Lower leg skin (tissue), 4 donors: ENCODE measurements around the gene HCN2. TPM values are rescaled to one million over a fixed set of nuclear protein-coding genes. Genes with fewer than 3 reads are reported as not detected.

Experiments used
- DNase-seq, 2 donors: peaks; one replicate each; pipeline ENCODE4 v3.0.0-alpha.2; 2019; ENCODE audit warnings: low spot score in 2 of 2
- H3K4me3 ChIP-seq: fragments of 200-600 bp; sonication (generic); 2 replicates; pipeline ENCODE4 v1.5.1; 2017; ENCODE audit warnings: mild to moderate bottlenecking, low read depth; ENCODE audit not compliant: poor library complexity, severe bottlenecking
- POLR2A ChIP-seq, 2 donors: fragments of 450-650 bp; IDR thresholded peaks; one replicate each; pipeline ENCODE4 v1.6.1; 2016 to 2017; ENCODE audit warnings: antibody characterized with exemption in 2 of 2, mild to moderate bottlenecking in 1 of 2, moderate library complexity in 1 of 2
- WGBS, 2 donors: methylation state at CpG; one replicate each; pipeline ENCODE4 v1.1.5; 2018; 5-methylcytosine and 5-hydroxymethylcytosine counted together
- intact Hi-C: fragments of 100-400 bp; cut with DNase I; formaldehyde crosslinking; loops from one replicate; pipeline ENCODE4 v1.15.0; 2023; ENCODE audit warnings: low total_unique reads
- total RNA-seq, 4 donors: library from RNA; depleted of rRNA; stranded (reverse); fragments of >200 nt; gene quantifications; one replicate each; pipeline ENCODE4 v1.1.0, GENCODE V29; 2016
- TF ChIP-seq, protein P1 (sequence below), 3 donors: fragments of 450-650 bp; IDR thresholded peaks; one replicate each; pipeline ENCODE4 v1.5.1; 2016; ENCODE audit warnings: antibody characterized with exemption in 3 of 3, mild to moderate bottlenecking in 3 of 3, moderate library complexity in 2 of 3

HCN2 gene
- total RNA-seq, 4 donors from 2014 or later = 0.21 to 1.7 (median 1.1) TPM

DNA sequence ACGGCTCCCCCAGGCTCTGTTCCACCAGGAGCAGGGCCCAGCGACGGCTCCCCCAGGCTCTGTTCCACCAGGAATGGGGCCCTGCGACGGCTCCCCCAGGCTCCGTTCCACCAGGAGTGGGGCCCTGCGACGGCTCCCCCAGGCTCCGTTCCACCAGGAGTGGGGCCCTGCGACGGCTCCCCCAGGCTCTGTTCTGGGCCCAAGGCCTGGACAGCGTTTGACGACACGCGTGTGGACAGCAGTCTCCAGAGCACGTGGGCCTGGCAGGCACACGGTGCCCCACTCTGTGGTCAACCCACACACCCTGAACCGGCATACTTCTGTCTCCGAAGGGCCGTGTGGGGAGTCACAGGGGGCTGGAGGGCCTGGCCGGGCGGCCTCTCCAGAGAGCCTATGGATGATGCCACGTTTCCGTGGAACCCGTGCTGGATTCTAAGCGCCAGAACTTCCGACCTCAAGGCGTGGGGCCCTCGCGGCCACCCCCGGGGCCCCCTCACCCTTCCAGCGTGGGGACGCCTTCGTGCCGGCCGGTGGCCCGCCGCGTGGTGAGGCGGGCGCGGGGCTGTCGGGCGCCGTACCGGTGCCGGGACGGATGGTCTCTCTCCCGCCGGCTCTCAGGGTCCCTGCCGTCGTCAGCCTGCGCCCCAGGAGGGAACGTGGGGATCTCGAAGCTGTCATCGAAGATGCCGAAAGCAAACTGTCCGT lies 61.6 kb downstream of the HCN2 start:
- H3K4me3 ChIP-seq = no peak overlapping the region
- TF ChIP-seq, protein P1, sequence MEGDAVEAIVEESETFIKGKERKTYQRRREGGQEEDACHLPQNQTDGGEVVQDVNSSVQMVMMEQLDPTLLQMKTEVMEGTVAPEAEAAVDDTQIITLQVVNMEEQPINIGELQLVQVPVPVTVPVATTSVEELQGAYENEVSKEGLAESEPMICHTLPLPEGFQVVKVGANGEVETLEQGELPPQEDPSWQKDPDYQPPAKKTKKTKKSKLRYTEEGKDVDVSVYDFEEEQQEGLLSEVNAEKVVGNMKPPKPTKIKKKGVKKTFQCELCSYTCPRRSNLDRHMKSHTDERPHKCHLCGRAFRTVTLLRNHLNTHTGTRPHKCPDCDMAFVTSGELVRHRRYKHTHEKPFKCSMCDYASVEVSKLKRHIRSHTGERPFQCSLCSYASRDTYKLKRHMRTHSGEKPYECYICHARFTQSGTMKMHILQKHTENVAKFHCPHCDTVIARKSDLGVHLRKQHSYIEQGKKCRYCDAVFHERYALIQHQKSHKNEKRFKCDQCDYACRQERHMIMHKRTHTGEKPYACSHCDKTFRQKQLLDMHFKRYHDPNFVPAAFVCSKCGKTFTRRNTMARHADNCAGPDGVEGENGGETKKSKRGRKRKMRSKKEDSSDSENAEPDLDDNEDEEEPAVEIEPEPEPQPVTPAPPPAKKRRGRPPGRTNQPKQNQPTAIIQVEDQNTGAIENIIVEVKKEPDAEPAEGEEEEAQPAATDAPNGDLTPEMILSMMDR (IDR thresholded peaks at IDR 0.05) = no peak
- TF ChIP-seq POLR2A (IDR thresholded peaks at IDR 0.05) = no peak
- intact Hi-C loops = no loop called here
- WGBS, 2 donors = 94 to 97% methylated on average over 32 to 58 of the region's 58 CpGs
- DNase-seq = no peak

DNA sequence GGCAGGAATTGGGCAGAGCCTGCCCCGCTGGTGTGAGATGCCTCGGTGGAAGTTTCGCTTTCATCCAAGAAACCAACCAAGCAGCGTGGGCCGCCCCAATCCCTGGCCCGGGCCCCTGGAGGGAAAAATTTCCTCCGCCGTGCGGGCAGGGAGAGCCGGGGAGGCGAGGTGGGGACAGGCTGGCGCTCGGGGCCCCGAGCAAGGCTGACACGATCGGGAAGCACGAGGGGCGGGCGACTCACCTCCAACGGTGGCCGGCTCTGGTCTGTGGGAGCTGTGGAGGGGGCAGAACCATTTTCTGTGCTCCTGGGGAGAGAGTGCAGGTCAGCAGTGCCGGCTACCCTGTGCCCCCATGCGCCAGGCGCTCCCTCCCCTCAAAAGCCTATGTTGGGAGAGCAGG lies 62.3 kb downstream of the HCN2 start:
- DNase-seq = no peak
- intact Hi-C loops = no loop called here
- no peak overlapping the region for H3K4me3 ChIP-seq
- TF ChIP-seq, protein P1 (IDR thresholded peaks at IDR 0.05) = no peak
- TF ChIP-seq POLR2A (IDR thresholded peaks at IDR 0.05) = no peak
- 86 to 89% methylated on average over 20 to 23 of the region's 24 CpGs for WGBS, 2 donors

DNA sequence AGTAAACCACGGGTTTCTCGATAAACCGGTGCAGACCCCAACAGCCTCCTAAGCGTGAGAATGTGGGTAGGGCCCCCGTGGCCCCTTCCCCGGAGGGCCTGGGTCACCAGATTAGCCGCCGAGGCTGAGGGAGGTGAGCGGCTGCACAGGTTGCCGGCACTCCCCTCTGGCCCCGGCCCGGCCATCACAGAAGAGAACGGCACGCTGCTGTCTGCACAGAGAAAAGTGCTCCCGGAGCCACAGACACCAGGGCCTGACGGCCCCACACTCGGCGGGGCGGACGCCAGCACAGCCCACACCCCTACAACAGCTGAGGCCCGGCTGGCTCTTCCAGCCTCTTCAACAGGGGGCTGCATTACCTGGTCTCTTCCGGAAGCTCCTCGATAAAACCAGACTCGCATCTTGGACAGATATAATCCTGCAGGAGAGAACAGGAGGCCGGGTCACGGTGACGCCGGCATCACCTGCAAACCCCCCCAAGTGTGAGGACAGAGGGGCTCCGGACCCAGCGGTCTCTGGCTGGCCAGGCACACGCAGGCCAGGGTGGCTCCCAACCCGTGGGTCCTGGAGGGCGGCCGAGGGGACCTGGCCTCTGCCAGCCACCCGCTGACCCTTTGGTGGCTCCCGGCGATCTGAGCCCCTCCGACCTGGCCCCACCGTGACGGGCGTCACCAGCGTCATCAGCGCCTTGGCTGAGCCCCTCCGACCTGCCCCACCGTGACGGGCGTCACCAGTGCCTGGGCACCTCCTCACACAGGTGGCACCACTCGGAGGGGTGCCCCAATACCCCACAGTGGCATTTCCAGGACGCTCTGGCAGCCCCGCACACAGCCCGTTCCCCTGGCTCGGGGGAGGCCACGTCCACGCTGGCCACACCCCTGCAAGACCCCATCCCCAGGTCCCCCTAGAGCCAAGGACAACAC lies 63.0 kb downstream of the HCN2 start:
- DNase-seq = no peak
- no peak overlapping the region for H3K4me3 ChIP-seq
- intact Hi-C loops = no loop called here
- TF ChIP-seq POLR2A (IDR thresholded peaks at IDR 0.05) = no peak
- TF ChIP-seq, protein P1 (IDR thresholded peaks at IDR 0.05) = no peak
- WGBS, 2 donors = 91% methylated on average over 42 to 46 of the region's 54 CpGs

DNA sequence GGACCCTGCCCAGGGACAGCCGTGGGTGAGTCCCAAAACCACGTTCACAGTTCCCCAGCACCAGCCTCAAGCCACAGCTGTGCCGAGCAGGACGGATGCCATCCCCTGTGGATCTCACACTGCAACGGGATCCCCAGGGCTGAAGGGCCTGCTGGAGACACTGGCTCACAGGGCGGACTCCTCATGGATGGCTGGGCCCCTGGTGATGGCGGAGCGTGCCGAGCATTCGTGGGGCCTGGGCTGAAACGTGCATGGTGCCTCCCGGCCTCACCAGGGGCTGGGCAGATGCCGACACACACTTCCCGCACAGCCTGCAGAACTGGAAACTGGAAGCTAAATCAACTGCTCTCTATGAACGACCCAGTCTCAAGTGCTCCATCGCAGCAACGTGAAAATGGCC lies 63.7 kb downstream of the HCN2 start:
- WGBS, 2 donors = 91 to 92% methylated on average over 12 to 14 of the region's 17 CpGs
- H3K4me3 ChIP-seq = no peak overlapping the region
- intact Hi-C loops = no loop called here
- TF ChIP-seq POLR2A (IDR thresholded peaks at IDR 0.05) = no peak
- TF ChIP-seq, protein P1 (IDR thresholded peaks at IDR 0.05) = no peak
- DNase-seq = no peak

DNA sequence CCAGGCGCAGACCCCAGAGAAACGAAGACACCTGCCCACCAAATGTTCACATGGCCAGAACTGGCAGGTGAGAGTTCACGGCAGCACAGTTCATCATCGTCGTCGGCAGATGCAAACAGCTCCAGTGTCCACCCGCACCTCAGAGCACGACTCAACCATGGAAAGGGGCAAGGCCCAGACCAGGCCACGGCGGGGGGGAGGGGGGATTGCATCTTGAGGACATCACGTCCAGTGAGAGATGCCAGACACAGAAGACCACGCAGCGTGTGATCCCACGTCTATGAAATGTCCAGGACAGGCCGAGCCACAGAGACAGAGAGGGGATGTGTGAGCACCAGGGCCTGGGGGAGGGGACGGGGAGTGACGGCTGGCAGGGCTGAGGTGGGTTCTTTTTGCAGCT lies 66.0 kb downstream of the HCN2 start:
- intact Hi-C loops = no loop called here
- no peak overlapping the region for H3K4me3 ChIP-seq
- TF ChIP-seq POLR2A (IDR thresholded peaks at IDR 0.05) = no peak
- TF ChIP-seq, protein P1 (IDR thresholded peaks at IDR 0.05) = no peak
- WGBS, 2 donors = 79 to 84% methylated on average over 17 of the region's 17 CpGs
- DNase-seq = no peak
